NCI-H2196 (cell line): ENCODE results near the gene TRABD2B.

Experiments
- DNase-seq: peaks from one replicate; lab custom pipeline; 2025; ENCODE audit not compliant: unreplicated experiment; lab: John Stamatoyannopoulos, UW

Gene TRABD2B

DNA sequence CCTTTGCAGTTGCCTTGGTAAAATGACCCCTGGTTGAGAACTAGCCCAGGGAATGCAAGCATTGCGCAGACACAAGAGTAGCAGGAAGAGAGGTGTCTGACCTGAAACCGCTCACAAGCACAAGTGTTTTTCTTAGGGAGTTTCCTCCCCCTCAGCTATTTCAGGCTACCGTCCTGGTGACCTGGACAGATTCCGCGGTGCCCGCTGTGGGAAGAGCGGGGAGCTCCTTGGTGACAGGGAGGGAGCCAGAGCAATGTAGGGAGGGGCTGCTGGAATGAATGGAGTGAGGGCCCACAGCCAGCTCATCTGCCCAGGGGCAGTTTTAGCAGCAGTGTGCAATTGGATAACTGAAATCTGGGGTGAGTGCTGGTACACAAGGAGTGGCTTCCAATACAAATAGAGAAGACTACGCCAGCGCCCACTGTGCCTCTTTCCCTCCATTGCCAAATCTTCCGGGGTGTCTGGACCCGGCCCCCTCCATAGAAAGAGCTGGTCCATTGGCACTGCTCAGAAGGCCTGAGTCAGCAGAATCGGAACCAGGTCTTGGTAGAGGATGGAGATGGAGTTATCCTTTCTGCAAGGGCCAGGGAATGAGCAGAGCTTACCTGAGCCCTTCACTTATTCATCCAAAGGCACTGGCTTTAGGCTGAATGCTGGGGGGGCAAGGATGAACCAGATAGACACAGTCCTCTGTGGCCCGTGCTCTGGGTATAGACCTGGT is 82.8 kb downstream of the TRABD2B start:
- DNase-seq: no peak

DNA sequence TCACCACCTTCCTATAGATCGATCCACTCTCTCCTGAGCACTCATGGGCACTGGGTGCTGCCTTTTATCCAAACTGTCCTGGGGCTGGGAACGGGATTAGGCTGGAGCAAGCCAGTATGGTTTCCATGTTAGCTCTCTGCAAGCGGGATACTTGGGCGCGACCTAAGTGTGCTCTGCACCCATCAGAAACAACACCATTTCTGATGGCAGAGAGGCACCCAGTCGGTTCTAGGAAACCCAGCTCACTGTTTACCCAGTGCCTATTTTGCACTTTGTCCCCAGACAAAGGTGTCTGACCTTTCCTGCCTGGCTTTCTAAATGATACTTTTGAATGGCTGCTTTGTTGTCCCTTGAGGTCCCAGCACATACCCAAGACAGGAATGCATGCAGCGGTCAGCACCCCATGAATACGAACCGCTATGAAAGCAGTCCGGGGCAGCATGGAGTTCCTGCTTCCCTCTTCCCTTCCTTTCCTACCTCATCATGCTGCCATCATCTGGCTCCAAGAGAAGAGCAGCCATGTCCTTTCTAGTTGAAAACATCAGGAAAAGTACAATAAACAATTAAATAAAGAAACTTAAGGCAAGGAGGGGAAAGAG is 83.9 kb downstream of the TRABD2B start:
- no peak for DNase-seq

DNA sequence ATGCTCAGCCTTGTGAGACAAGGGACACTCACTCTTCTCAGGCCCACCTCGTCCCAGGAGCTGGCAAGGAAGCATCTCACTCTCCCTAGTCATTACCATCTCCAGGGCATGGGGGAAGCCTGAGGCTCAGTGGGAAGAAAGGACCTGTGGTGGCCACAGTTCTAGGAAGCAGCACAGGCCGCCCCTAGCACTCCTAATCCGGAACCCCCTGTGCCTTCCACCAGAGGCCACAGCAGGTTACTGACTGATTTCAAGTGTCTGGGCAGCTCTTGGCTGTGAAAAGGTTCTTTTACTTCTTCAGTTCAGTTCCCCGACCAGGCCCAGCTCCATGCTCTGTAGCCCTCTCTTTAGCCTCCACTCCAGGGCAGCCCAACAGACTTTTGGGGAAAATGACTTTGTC is 84.4 kb downstream of the TRABD2B start:
- DNase-seq: no peak

DNA sequence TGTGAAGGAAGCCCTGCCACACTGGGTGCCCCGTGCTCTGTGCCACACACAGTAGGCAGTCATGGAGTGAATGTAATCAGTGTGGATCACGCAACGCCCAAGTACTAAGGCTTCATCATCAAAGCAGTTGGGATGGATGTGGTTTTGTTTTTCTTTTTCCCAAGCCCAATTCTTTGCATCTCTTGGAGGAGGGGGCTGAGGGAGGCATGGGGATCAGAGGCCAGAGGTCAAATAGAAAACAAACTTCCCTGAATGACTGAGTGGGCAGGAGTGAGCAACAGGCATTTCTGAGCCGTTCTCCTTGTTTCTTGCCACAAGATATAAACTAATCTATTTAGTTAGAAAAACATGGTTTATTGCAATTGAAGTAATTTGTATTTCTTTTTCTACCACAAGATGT is 85.3 kb downstream of the TRABD2B start:
- DNase-seq: no peak

- DNase-seq: no peak
Observed at GRCh38 chr1:47911424-47911823, 85.8 kb downstream of the TRABD2B start.

DNA sequence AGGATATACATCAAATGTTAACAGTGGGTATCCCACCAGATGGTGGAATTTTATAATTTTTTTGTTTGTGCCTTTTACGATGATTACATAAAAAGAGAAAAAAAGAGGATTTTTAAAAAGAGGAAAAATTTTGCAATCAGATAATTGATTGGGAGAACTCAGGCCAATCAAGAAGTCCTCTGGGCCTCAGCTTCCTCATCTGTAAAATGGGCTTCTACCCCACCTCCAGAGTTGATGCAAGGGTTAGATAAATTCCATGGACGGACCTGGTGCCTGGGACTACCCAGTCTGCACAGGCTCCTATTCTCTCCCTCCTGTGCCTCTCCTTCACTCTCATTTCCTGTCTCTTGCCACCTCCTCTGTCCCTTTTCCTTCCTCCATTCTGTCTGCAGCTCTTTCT is 88.9 kb downstream of the TRABD2B start:
- DNase-seq: no peak

- DNase-seq: no peak
Observed at GRCh38 chr1:47907177-47907528, 90.0 kb downstream of the TRABD2B start.

DNA sequence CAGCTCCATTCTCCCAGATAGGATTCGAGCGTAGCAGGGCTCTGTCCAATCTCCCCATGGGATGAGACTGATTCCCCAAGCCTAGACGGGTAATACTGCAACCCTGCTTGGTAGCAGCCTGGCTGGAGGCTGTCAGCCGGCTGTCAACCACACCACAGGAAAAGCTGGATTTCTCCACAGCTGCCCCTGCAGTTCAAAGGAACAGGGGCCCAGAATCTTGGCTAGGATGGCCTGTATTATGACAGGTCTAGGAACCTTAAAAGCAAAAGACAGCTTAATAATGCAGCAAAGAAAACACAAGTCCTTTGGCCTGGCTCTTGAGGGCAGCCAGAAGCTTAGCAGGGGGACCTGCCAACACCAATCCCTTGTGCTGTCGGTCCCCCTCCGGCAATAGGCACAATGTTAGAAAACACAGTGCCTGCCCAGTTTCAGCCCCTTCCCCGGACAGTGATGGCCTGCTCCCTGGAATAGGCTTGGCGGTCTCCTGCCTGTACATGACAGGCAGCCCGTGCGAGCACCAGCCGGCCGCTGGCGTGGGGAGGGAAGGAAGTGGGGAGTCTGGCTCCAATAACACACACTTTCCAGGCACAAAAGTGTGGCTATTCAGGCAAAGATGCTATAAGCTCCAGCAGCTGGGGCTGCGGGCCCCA is 90.5 kb downstream of the TRABD2B start:
- DNase-seq: no peak

DNA sequence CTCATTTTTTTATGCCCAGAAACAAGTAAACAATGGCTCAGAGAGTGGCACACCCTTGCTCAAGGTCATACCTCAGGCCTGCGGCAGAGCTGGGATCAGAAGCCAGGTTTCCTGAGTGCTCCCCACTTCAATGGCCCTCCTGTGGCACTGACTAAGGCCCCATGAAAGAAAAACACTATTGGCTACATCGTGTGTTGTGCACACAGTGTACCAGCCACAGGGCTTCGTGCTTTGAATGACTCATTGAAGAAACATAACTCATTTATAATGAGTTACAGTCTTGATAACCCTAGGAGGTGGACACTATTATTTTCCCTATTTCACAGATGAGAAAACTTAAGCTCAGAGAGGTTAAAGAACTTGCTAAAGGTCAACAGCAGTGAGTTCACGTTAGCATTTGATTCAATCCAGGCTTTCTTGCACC is 91.2 kb downstream of the TRABD2B start:
- DNase-seq: no peak

DNA sequence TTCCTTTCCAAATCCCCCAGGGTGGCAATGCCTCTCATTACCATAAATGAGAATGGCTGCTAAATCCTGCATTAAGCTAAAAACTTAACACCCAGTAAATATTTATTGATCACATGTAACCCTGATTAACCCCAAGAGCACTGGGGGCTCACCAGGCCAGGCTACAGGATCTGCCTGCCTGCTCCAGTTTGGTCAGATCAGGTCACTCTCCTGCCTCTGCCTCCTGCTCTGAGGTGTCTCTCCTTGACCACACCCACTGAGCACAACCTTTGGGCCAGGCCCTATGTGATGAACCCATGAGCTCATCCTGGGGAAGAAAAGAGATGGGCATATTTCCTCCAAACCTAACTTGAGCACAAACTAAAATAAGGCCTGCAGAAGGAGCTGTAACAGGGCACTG is 93.5 kb downstream of the TRABD2B start:
- no peak for DNase-seq

DNA sequence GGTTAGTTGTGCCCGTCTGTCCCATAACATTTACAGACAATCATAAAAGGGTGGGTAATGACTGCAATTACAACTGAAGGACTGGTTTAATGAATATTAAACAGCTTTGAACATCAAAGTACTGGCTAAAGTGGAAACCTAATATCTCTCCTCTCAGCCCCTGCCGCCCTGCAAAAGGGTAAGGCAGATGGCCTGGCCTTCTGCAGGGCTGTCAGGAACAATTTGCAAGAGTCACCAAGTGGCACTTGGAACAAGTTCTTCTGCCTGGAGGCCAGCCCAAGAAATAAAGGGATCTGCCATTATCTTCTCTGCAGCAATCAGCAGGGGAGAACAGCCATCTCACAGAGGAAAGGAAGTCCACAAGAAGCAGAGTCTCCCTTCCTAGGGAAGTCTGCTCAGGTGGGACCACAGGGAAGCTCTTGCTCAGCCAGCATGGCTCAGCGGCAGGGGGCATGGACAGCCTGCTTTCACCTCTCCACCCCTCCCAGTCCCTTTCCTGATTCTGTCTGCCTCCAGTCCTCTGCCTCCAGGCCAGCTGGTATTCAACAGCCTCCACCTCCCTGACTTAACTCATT is 96.1 kb downstream of the TRABD2B start:
- peak; percentile 34 for DNase-seq

GRCh38 chr1:47898133-47898845 is 98.9 kb downstream of the TRABD2B start:
- DNase-seq: no peak

GRCh38 chr1:47895279-47896125 is 101.7 kb downstream of the TRABD2B start:
- no peak for DNase-seq

DNA sequence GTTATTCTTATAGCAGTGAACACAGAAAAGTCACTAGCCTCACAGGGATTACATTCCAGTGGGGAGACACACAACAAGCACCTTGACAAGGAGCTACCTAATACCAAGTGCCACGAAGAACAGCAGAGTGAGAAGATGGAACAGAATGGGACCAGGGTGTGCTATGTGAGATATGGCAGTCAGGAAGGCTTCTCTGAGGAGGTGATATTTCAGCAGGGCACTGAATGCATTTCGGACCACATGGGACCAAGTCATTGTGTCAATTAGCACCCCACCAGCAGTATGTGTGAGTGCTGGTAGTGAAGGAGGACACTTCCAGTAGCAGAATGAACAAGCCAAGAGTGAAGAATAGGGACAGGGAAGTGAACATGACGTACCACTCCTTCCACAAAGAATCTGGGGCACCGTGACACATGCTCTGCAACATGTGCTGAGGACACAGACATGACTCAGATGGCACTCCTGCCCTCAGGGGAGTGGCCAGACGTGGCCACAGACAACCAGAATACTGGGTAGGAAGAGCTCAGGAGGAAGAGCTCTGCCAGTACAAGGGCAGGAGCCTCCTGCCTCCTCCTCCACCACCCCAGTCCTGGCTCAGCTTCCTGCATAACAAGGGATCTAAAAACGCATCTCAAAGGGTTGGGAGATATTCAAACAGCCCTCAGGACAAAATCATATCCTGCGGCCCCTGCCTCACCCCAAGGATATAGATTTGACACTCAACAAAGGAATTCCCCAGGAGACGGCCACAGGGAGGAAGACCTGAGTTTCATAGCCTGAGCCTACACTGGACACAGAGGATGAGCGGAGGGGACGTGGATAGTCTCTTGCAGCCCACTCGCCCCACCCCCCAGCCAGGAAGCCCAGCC is 102.5 kb downstream of the TRABD2B start:
- DNase-seq: no peak

DNA sequence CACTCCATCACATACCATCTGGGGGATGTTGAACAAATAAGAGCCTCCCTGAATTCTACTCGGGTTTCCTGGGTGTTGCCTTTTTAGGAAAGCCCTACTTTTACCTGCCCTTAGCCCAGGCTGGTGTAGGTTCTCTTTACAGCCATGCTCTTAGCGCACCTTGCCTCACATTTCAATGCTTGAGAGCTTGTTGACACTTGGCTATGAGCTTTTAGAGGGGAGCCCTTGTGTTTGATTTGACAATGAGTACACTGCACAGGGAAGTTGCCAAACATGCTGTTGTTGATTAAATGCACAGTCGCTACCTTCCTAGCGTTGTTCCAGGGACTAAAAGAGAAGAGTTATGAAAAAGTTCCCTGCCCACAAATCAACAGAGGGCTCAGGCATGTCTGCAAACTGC is 103.8 kb downstream of the TRABD2B start:
- no peak for DNase-seq

DNA sequence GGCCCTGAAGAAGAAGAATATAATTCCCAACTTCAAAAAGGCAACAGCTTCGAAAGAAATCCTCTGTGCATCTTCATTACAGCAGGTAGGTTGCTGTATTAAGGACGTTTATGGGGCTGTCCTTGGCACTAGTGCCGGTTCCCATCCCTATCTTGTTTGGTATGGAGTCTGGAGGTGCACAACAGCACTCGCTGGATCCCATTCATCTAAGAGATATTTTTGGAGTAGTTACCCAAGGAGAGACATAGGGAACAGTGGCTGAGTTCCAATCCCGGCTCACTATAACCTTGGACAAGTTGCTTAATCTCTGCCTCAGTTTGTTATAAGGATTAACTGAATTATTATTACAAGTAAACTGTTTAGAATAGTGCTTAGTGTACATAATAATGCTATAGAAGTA is 106.4 kb downstream of the TRABD2B start:
- no peak for DNase-seq

DNA sequence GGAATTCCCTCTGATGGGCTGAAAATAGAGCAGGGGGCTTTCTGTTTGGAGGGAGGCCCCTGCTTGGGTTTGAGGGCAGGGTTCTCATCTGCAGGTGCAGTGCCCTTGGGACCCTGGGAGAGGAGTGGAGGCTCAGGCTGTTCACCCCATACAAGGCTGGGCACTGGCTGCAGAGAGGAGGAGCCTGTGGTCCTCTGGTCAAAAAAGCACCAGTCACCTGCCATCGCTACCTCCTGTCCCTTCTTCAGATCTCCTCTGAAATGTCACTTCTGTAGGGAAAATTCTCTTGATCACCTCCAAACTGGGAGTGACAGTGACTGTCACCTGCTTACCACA is 108.9 kb downstream of the TRABD2B start:
- DNase-seq: no peak

GRCh38 chr1:47887475-47888293 is 109.5 kb downstream of the TRABD2B start:
- DNase-seq: no peak

GRCh38 chr1:47887060-47887459 is 110.1 kb downstream of the TRABD2B start:
- DNase-seq: no peak
